ENCODE measurements around the gene SEPTIN10. TPM values are rescaled to one million over a fixed set of nuclear protein-coding genes. Genes with fewer than 3 reads are reported as not detected.

The SEPTIN10 gene
- total RNA-seq, 1 donor from 2014 or later: 99.5 TPM

DNA sequence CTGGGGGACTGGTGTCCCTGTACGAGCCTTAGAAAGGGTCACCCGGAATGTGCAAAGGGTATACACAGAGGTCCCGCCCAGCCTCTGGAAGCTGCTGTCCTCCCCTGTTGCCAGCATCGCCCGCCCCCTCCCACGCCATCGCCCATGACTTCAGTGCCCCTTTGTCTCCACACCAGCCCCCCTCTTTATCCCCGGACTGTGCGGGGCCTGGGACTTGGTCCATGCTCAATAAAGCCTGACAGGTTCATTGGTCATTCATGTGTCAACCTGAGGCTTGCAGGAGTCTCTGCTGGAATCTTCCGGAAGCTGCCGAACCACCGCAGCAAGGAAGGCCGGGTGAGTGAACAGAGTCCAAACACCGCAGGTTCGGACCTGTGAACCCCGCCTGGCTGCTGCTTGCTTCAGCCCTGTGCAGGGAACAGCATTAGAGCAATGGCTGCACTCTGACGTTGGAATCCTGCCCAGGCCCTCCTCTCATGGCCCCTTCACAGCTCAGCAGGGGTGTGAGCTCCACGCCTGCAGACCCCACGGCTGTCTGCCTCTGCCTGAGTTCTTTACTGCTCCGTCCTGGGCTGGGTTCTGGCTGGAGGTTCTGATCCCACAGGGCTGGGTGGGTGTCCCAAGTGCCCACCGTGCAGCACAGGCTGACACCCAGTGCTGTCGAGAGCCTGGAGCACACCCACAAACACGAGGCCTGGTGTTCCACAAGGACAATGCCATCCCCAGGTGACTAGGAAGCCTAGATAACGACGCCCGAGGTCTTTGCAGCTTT is 96.5 kb downstream of the SEPTIN10 start:
- peaks cover 7% of the 10 kb centered on the region for H3K4me1 Mint-ChIP-seq
- H3K27ac Mint-ChIP-seq (ENCODE audit: unreplicated experiment): no peak overlapping the region
- no peaks in the 10 kb centered on the region for H3K36me3 Mint-ChIP-seq (ENCODE audit: low read depth)

GRCh38 chr2:109516445-109517117 is 97.2 kb downstream of the SEPTIN10 start:
- TF ChIP-seq, protein P1, sequence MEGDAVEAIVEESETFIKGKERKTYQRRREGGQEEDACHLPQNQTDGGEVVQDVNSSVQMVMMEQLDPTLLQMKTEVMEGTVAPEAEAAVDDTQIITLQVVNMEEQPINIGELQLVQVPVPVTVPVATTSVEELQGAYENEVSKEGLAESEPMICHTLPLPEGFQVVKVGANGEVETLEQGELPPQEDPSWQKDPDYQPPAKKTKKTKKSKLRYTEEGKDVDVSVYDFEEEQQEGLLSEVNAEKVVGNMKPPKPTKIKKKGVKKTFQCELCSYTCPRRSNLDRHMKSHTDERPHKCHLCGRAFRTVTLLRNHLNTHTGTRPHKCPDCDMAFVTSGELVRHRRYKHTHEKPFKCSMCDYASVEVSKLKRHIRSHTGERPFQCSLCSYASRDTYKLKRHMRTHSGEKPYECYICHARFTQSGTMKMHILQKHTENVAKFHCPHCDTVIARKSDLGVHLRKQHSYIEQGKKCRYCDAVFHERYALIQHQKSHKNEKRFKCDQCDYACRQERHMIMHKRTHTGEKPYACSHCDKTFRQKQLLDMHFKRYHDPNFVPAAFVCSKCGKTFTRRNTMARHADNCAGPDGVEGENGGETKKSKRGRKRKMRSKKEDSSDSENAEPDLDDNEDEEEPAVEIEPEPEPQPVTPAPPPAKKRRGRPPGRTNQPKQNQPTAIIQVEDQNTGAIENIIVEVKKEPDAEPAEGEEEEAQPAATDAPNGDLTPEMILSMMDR (conservative IDR thresholded peaks at IDR 0.05): peak; percentile 81
- H3K27me3 Mint-ChIP-seq (ENCODE audit: low read depth): no peaks in the 10 kb centered on the region
- no peaks in the 10 kb centered on the region for H3K9me3 Mint-ChIP-seq
- peak; percentile 75 for DNase-seq (ENCODE audit: low read depth, low spot score)
- H3K27ac Mint-ChIP-seq (ENCODE audit: unreplicated experiment): peak overlapping the region; percentile 27
- peaks cover 7% of the 10 kb centered on the region for H3K4me1 Mint-ChIP-seq
- no peak overlapping the region for H3K4me3 Mint-ChIP-seq
- no peaks in the 10 kb centered on the region for H3K36me3 Mint-ChIP-seq (ENCODE audit: low read depth)

More for the DNA sequence above, 96.5 kb downstream of the SEPTIN10 start:
- Mint-ChIP-seq H3K9me3 (no peaks in the 10 kb centered on the region), H3K4me3 (no peak overlapping the region), H3K27me3 (ENCODE audit: low read depth) (no peaks in the 10 kb centered on the region)
- no peak for DNase-seq (ENCODE audit: low read depth, low spot score)
- TF ChIP-seq, protein P1 (conservative IDR thresholded peaks at IDR 0.05): no peak

GRCh38 chr2:109514857-109515256 is 98.9 kb downstream of the SEPTIN10 start:
- TF ChIP-seq, protein P1 (conservative IDR thresholded peaks at IDR 0.05): no peak
- no peak for DNase-seq (ENCODE audit: low read depth, low spot score)
- Mint-ChIP-seq H3K36me3 (ENCODE audit: low read depth) (no peaks in the 10 kb centered on the region), H3K4me3 (no peak overlapping the region), H3K9me3 (no peaks in the 10 kb centered on the region), H3K4me1 (peaks cover 7% of the 10 kb centered on the region), H3K27me3 (ENCODE audit: low read depth) (no peaks in the 10 kb centered on the region), H3K27ac (ENCODE audit: unreplicated experiment) (no peak overlapping the region)

DNA sequence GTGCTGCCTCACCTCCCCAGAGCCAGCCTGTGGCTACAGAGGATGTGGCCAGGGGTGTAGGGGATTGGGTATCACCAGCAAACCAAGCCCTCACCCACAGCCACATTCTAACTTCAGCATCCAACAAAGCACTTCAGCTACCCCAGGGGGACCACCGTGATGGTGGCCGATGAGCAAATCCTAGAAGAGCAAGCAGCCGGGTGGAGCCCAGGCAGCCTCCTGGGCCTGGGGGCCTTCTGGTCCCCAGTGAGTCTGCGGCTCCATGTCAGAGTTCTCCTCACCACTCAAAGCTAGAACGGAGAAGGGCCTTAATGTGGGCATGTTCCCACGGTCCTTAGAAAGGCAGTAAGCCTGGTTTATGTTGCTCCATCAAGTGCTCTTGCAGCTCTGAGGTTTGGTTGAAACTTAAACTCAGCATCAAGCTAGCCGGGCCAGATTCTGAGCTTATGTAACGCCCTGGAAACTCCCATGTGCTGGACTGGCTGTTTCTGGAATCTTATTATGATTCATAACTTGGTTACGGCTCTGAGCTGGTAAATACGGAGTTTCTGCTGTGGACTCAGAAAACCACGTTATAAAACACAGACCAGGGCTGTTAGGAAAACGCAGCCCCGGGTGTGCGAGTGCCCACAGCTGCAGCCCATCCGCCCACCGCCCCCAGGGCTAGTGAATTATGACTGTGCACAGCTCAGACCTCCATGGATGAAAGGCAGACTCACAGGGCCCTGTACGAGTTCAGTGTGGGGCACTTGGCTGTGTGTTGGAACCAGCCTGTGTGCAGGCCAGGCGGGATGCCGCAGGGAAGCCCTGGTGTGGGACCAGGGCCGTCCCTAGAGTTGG is 99.8 kb downstream of the SEPTIN10 start:
- no peak for DNase-seq (ENCODE audit: low read depth, low spot score)
- Mint-ChIP-seq H3K36me3 (ENCODE audit: low read depth) (no peaks in the 10 kb centered on the region), H3K27ac (ENCODE audit: unreplicated experiment) (no peak overlapping the region), H3K9me3 (no peaks in the 10 kb centered on the region), H3K4me3 (no peak overlapping the region), H3K4me1 (peaks cover 7% of the 10 kb centered on the region), H3K27me3 (ENCODE audit: low read depth) (no peaks in the 10 kb centered on the region)
- TF ChIP-seq, protein P1 (conservative IDR thresholded peaks at IDR 0.05): no peak

DNA sequence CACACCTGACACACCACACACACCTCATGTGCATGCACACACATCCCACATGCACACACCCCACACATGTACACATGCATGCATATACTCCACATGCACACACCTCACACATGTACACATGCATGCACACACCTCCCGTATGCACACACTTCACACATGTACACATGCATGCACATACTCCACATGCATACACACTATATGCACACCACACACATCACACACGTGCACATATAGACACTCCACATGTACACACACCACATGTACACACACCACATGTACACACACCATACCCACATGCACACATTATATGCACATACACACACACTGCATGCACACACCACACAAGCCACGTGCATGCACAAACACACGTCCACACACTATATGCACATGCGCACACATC is 100.5 kb downstream of the SEPTIN10 start:
- Mint-ChIP-seq H3K9me3 (no peaks in the 10 kb centered on the region), H3K36me3 (ENCODE audit: low read depth) (no peaks in the 10 kb centered on the region), H3K27me3 (ENCODE audit: low read depth) (no peaks in the 10 kb centered on the region), H3K27ac (ENCODE audit: unreplicated experiment) (no peak overlapping the region), H3K4me1 (peaks cover 7% of the 10 kb centered on the region), H3K4me3 (no peak overlapping the region)
- TF ChIP-seq, protein P1 (conservative IDR thresholded peaks at IDR 0.05): no peak
- no peak for DNase-seq (ENCODE audit: low read depth, low spot score)
